ENCODE results near the gene GDF9. TPM values are rescaled to one million over a fixed set of nuclear protein-coding genes. Genes with fewer than 3 reads are reported as not detected.

GDF9 gene
- total RNA-seq, 1 donor from 2014 or later = 0.52 TPM

- H3K9me3 ChIP-seq (ENCODE audit: control insufficient read depth in 3 of 3, low read length in 3 of 3) = peaks cover 0 to 3% (median 0%) of the 10 kb centered on the region in 3 donors
- H3K27ac ChIP-seq (ENCODE audit: low read depth, low read length) = no peak overlapping the region
- H3K36me3 ChIP-seq (ENCODE audit: control insufficient read depth in 3 of 3, insufficient read depth in 3 of 3, low read length in 3 of 3) = no peaks in the 10 kb centered on the region
- H3K9ac ChIP-seq (ENCODE audit: low read depth in 1 of 3, low read length in 3 of 3) = no peak overlapping the region
- no peak overlapping the region for H3K4me3 ChIP-seq (ENCODE audit: low read length in 3 of 3)
- H3K4me1 ChIP-seq (ENCODE audit: control insufficient read depth in 3 of 3, insufficient read depth in 3 of 3, low read length in 3 of 3) = peaks cover 3 to 7% (median 5%) of the 10 kb centered on the region in 3 donors
- peaks cover 27 to 36% (median 35%) of the 10 kb centered on the region in 3 donors for H3K27me3 ChIP-seq (ENCODE audit: control insufficient read depth in 3 of 3, insufficient read depth in 3 of 3, low read length in 3 of 3)
These were observed 50.8 kb downstream of the GDF9 start for GRCh38 chr5:132815454-132815853.

- Histone ChIP-seq H3K9ac (ENCODE audit: low read depth in 1 of 3, low read length in 3 of 3) (no peak overlapping the region), H3K9me3 (ENCODE audit: control insufficient read depth in 3 of 3, low read length in 3 of 3) (peaks cover 0 to 3% (median 0%) of the 10 kb centered on the region in 3 donors), H3K4me3 (ENCODE audit: low read length in 3 of 3) (no peak overlapping the region), H3K4me1 (ENCODE audit: control insufficient read depth in 3 of 3, insufficient read depth in 3 of 3, low read length in 3 of 3) (peaks cover 0 to 4% (median 3%) of the 10 kb centered on the region in 3 donors), H3K27me3 (ENCODE audit: control insufficient read depth in 3 of 3, insufficient read depth in 3 of 3, low read length in 3 of 3) (peaks cover 27 to 36% (median 35%) of the 10 kb centered on the region in 3 donors), H3K36me3 (ENCODE audit: control insufficient read depth in 3 of 3, insufficient read depth in 3 of 3, low read length in 3 of 3) (no peaks in the 10 kb centered on the region), H3K27ac (ENCODE audit: low read depth, low read length) (no peak overlapping the region)
These were observed 51.6 kb downstream of the GDF9 start for GRCh38 chr5:132814503-132815294.

GRCh38 chr5:132813599-132814502 is 52.4 kb downstream of the GDF9 start:
- Histone ChIP-seq H3K36me3 (ENCODE audit: control insufficient read depth in 3 of 3, insufficient read depth in 3 of 3, low read length in 3 of 3) (no peaks in the 10 kb centered on the region), H3K4me3 (ENCODE audit: low read length in 3 of 3) (peak overlapping the region in 2 of 3 donors; percentile 36 to 58), H3K9ac (ENCODE audit: low read depth in 1 of 3, low read length in 3 of 3) (no peak overlapping the region), H3K27ac (ENCODE audit: low read depth, low read length) (no peak overlapping the region), H3K9me3 (ENCODE audit: control insufficient read depth in 3 of 3, low read length in 3 of 3) (peaks cover 0 to 3% (median 0%) of the 10 kb centered on the region in 3 donors), H3K4me1 (ENCODE audit: control insufficient read depth in 3 of 3, insufficient read depth in 3 of 3, low read length in 3 of 3) (peaks cover 0 to 4% (median 3%) of the 10 kb centered on the region in 3 donors), H3K27me3 (ENCODE audit: control insufficient read depth in 3 of 3, insufficient read depth in 3 of 3, low read length in 3 of 3) (peaks cover 31 to 41% (median 35%) of the 10 kb centered on the region in 3 donors)

GRCh38 chr5:132812781-132813598 is 53.3 kb downstream of the GDF9 start, which contains the start of gene SOWAHA:
Gene SOWAHA, plus strand, starts transcription at chr5:132813302. Its CDS starts 320 bp downstream, at chr5:132813622.
- H3K4me3 ChIP-seq (ENCODE audit: low read length in 3 of 3) = peak within 1 kb of the TSS in 2 of 3 donors; percentile 36 to 58
- peaks cover 0 to 4% (median 3%) of the 10 kb centered on the region in 3 donors for H3K4me1 ChIP-seq (ENCODE audit: control insufficient read depth in 3 of 3, insufficient read depth in 3 of 3, low read length in 3 of 3)
- H3K9me3 ChIP-seq (ENCODE audit: control insufficient read depth in 3 of 3, low read length in 3 of 3) = peaks cover 0 to 3% (median 0%) of the 10 kb centered on the region in 3 donors
- no peak within 1 kb of the TSS for H3K9ac ChIP-seq (ENCODE audit: low read depth in 1 of 3, low read length in 3 of 3)
- no peak within 1 kb of the TSS for H3K27ac ChIP-seq (ENCODE audit: low read depth, low read length)
- H3K36me3 ChIP-seq (ENCODE audit: control insufficient read depth in 3 of 3, insufficient read depth in 3 of 3, low read length in 3 of 3) = no peaks in the 10 kb centered on the region
- peaks cover 31 to 42% (median 35%) of the 10 kb centered on the region in 3 donors for H3K27me3 ChIP-seq (ENCODE audit: control insufficient read depth in 3 of 3, insufficient read depth in 3 of 3, low read length in 3 of 3)

GRCh38 chr5:132812123-132812765 is 54.0 kb downstream of the GDF9 start:
- H3K9ac ChIP-seq (ENCODE audit: low read depth in 1 of 3, low read length in 3 of 3) = no peak overlapping the region

More at GRCh38 chr5:132812123-132812765, 54.0 kb downstream of the GDF9 start:
- Histone ChIP-seq H3K27ac (ENCODE audit: low read depth, low read length) (no peak overlapping the region), H3K27me3 (ENCODE audit: control insufficient read depth in 3 of 3, insufficient read depth in 3 of 3, low read length in 3 of 3) (peaks cover 31 to 44% (median 35%) of the 10 kb centered on the region in 3 donors), H3K36me3 (ENCODE audit: control insufficient read depth in 3 of 3, insufficient read depth in 3 of 3, low read length in 3 of 3) (no peaks in the 10 kb centered on the region), H3K9me3 (ENCODE audit: control insufficient read depth in 3 of 3, low read length in 3 of 3) (peaks cover 0 to 3% (median 0%) of the 10 kb centered on the region in 3 donors), H3K4me3 (ENCODE audit: low read length in 3 of 3) (no peak overlapping the region), H3K4me1 (ENCODE audit: control insufficient read depth in 3 of 3, insufficient read depth in 3 of 3, low read length in 3 of 3) (peaks cover 0 to 4% (median 3%) of the 10 kb centered on the region in 3 donors)

Small RNAs within 50 kb of the gene (small RNA-seq; reads per million reads assigned to genes)
- not detected for gene RNA5SP192

Other genes with a start within 250 kb of the GDF9 start
- not detected for gene IL13, start 208.3 kb downstream of the GDF9 start, total RNA-seq
- not detected for gene IL4, start 192.5 kb downstream of the GDF9 start, total RNA-seq
- gene KIF3A, start 128.9 kb downstream of the GDF9 start, total RNA-seq = 6.3 TPM
- not detected for gene CCNI2, start 119.0 kb downstream of the GDF9 start, total RNA-seq
- gene SEPTIN8, start 89.2 kb downstream of the GDF9 start, total RNA-seq = 28.7 TPM
- gene SOWAHA, start 53.2 kb downstream of the GDF9 start, total RNA-seq = under 0.01 TPM
- 1.6 TPM for gene SHROOM1, start 35.8 kb downstream of the GDF9 start, total RNA-seq
- 135 TPM for gene UQCRQ, start 173 bp upstream of the GDF9 start, total RNA-seq
- 2.1 TPM for gene LEAP2, start 7.2 kb upstream of the GDF9 start, total RNA-seq
- 35.5 TPM for gene AFF4, start 97.2 kb upstream of the GDF9 start, total RNA-seq
- 11.0 TPM for gene ZCCHC10, start 160.1 kb upstream of the GDF9 start, total RNA-seq
- gene HSPA4, start 185.5 kb upstream of the GDF9 start, total RNA-seq = 59.0 TPM

Data from skeletal muscle tissue (tissue), 5 donors.